ELF-1 (cell line): ENCODE results near the gene FGF6.
"Not testable (repeated sequence)": the region's sequence is repeated elsewhere in the genome, so short reads cannot be mapped to it uniquely, and the experiment has no call there.

Source experiments
- DNase-seq: peaks from one replicate; pipeline ENCODE4 v3.0.0-alpha.2; 2016; ENCODE audit warnings: low read depth, low spot score

Gene FGF6

GRCh38 chr12:4445156-4446101, at the start of gene FGF6:
Gene FGF6 (minus strand): TSS chr12:4445815. CDS start chr12:4445570, 245 bp downstream.
- no peak for DNase-seq

- DNase-seq = no peak
Observed at GRCh38 chr12:4490973-4491372, 45.4 kb upstream of the FGF6 start.

DNA sequence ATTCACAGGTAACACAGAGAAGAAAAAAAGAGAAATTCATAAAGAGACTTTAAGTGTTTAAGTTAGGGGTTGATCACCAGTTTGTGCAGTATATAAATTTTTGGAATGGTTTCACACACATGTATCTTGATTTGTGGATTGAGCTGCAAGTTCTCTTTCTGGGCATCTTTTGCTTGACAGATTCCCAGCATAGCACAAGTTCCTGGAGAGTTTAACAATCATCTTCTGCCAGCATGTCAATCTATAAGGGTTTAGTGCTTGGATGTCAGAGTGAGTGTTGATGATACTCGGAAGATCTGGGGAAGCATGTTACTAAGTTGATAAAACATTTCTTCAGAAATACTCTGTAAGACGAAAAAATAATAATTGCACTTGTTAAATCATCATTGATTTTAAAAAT, 43.9 kb upstream of the FGF6 start:
- DNase-seq = no peak

DNA sequence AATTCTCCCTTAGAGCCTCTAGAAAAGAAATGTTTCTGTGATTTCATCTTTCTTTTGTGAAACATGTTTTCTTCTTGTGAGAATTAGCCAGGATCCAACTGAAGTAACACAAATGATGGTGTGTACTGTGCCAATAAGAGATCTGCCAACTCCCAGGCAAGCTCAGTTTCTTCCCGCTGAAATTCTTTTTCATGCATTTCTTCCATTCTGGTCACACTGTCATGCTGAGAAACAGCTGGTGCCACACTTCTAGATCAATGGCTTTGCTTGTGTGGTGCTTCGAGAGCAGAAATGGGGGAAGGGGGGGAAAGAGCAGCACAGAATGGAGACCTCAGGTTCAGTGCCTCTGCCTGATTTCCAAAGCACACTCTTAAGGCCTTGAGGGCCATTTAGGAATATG, 41.4 kb upstream of the FGF6 start:
- DNase-seq = peak; percentile 15

GRCh38 chr12:4486049-4486699, 40.6 kb upstream of the FGF6 start:
- no peak for DNase-seq

- no peak for DNase-seq
Observed at GRCh38 chr12:4483885-4484823, 38.5 kb upstream of the FGF6 start.

GRCh38 chr12:4482936-4483335, 37.3 kb upstream of the FGF6 start:
- no peak for DNase-seq

- no peak for DNase-seq
Observed at GRCh38 chr12:4478933-4479332, 33.3 kb upstream of the FGF6 start.

- DNase-seq = no peak
Observed at GRCh38 chr12:4477129-4477528, 31.5 kb upstream of the FGF6 start.

GRCh38 chr12:4472046-4472445, 26.4 kb upstream of the FGF6 start:
- DNase-seq = no peak

- no peak for DNase-seq
Observed at GRCh38 chr12:4471256-4471655, 25.6 kb upstream of the FGF6 start.

- no peak for DNase-seq
Observed at GRCh38 chr12:4468994-4469393, 23.4 kb upstream of the FGF6 start.

DNA sequence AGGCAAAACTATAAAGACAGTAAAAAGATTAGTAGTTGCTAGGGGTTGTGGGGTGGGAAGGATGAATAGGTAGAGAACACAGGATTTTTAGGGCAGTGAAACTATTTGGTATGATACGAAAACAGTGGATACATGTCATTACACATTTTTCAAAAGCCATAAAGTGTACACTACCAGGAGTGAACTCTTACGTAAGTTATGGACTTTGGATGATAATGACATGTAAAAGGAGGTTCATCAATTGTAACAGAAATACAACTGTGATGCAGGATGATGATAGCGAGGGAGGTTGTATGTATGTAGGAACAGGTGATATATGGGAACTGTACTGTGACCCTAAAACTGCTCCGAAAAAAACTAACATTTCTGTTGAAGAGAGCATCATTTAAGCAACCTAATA, 15.1 kb upstream of the FGF6 start:
- no peak for DNase-seq

DNA sequence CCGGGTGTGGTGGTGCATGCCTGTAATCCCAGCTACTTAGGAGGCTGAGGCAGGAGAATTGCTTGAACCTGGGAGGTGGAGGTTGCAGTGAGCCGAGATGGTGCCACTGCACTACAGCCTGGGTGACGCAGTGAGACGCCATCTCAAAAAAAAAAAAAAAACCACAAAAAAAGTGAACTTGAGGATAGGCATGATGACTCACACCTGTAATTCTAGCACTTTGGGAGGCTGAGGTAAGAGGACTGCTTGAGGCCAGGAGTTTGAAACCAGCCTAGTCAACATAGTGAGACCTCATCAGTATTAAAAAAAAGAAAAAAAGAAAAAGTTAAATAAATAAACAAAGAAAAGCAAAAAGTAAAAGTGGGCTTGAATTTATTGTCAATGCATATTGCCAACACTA, 10.2 kb upstream of the FGF6 start:
- not testable (repeated sequence) for DNase-seq

- no peak for DNase-seq
Observed at GRCh38 chr12:4454315-4454860, 8.8 kb upstream of the FGF6 start.

- DNase-seq = no peak
Observed at GRCh38 chr12:4451694-4452093, 6.1 kb upstream of the FGF6 start.

DNA sequence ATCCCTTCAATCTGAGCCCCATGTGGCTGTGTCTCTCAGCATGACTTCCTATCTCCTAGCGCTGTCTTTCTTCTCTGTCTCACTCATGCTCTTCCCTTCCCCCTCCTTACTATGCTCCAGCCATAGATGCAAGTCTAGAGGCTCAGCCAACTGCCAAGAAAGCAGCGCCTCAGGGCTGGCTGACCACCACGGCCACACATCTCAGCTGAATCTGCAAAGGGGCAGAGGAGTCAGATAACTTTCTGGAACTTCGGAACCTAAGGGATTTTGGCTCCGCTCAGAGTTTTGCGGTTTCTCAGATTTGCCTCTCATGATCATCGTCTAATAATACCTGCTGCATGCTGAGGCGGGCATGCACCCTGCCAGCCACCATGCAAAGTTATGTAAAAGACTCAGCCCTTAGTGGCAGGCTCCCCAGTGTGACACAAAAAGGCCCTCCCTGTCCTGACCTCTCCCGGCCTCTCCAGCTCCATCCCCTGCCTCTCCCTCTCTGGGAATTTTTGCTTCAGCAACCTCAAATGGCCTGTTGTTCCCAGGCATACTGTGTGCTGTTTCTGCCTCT, 5.0 kb upstream of the FGF6 start:
- peak; percentile 85 for DNase-seq

DNA sequence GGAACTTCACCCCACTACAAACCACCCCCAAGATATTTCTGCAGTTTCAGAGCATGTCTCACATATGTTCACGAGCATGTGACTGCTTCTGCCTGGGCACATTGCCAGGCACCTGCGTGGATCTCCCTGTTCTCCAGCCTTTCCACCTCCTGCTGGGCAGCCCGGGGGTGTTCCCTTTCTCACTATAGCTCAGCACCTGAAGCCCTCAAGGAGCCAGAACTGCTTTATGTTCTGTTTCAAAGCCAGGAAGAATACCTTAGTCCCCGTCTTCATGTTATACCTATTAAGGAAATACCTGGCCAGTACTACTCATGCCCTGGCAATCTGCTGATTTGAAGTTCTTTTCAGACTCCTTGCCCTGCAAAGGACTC, 4.2 kb upstream of the FGF6 start:
- no peak for DNase-seq

DNA sequence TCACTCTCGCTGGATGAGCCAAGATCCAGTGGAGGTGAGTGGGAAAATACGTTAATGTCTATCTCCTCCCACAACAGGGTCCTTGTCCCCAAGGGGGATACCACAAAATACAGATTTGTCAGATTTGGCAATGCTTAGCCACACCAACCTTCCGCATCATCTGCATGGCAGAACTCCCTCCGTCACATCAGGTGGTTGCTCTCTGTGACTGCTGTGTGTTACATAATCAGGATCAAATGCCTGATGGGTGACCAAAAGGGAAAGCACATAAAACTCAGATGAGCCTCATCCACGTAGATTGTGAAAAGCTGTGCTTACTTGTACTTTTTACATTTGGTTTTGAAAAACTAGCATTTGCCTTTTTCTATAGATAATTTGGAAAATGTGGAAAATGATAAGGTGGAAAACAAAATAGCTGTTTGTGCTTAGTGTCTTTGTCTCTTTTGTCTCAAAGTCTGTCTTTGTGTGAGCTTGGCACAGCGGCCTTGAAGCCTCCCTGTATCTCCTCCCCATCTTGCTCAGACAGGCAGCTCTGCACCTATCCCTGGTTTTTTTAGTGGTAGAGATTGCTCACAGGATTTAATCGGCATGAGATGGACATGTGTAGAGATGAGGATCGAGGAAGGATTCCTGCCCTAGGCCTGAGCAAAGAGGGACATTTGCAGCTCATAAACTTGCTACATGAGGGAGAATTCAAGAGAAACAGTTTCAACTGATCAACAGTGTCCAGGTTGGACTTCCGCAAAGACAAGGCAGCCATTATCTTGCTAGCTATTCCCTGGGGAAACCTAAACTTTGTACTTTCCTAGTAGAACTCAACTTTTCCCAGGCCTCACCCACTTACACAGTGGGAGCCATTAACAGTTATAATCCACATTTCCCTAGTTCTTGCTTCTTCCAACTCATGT, 3.6 kb upstream of the FGF6 start:
- DNase-seq = no peak

DNA sequence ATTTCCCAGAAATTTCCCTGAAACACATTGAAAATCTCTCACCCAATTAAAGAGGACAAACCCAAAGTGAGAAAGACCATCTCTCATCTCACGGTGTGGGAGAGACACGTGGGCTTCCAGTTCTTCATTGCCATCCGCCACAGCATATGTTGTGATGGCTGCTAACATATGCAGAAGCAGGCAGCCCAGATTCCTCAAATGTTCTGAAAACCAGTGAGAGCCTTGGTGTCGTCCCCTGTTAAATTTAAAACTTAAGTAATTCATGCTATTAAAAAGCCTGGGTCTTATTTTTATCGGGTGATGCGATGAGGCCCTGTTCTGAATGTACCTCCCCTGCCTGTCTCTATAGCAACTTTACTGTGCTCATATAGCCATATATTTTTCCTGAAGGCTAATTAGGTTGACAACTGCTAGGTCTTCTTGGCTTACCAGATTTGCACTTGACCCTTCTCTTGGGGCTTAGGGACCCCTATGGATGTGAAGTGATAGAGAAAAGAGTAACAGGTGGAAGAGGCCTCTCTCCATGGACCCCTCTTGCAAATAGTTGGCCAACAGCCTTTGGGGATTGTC, 2.8 kb upstream of the FGF6 start:
- DNase-seq = no peak
